C4-2B (cell line): ENCODE measurements around the gene E4F1.

Experiments used
- H3K27ac ChIP-seq: fragments of 450-650 bp; 2 replicates; pipeline ENCODE4 v1.5.1; 2017
- CTCF ChIP-seq: fragments of 450-650 bp; conservative IDR thresholded peaks from 2 replicates; pipeline ENCODE4 v1.5.1; 2017; ENCODE audit warnings: mild to moderate bottlenecking
- ZFX ChIP-seq: fragments of 450-650 bp; IDR thresholded peaks from 2 replicates; pipeline ENCODE4 v1.6.1; 2017

E4F1 gene

GRCh38 chr16:2231016-2231931 is 7.9 kb downstream of the E4F1 start:
- H3K27ac ChIP-seq, result no peak overlapping the region
- TF ChIP-seq CTCF (no peak), ZFX (no peak)

DNA sequence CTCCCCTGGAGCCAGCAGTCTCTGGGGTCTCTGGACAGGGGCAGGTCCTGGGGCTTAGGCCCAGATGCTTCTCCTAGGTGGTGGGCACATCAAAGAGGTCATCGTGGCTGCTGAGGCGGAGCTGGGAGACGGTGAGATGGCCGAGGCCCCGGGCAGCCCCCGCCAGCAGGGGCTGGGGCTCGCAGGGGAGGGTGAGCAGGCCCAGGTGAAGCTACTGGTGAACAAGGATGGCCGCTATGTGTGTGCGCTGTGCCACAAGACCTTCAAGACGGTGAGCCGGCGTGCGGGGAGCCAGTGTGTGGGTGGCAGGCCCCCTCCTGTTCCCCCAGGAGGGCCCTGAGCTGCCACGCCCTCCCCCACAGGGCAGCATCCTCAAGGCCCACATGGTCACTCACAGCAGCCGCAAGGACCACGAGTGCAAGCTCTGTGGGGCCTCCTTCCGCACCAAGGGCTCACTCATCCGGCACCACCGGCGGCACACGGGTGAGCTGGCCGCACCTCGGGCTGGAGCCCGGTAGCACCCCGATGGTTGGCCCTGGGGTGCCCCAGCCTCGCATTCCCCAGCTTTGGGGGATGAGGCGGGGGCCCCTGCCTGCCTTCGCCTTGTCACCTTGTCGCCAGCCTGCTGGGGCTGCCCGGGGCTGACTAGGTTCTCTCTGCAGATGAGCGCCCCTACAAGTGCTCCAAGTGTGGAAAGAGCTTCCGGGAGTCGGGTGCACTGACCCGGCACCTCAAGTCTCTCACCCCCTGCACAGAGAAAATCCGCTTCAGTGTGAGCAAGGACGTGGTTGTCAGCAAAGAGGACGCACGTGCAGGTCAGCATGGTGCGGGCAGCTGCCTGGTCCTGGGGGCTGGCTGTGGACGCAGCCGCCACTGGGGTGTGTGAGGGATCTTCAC is 9.0 kb downstream of the E4F1 start:
- no peak for TF ChIP-seq CTCF
- TF ChIP-seq ZFX, result no peak
- no peak overlapping the region for H3K27ac ChIP-seq

DNA sequence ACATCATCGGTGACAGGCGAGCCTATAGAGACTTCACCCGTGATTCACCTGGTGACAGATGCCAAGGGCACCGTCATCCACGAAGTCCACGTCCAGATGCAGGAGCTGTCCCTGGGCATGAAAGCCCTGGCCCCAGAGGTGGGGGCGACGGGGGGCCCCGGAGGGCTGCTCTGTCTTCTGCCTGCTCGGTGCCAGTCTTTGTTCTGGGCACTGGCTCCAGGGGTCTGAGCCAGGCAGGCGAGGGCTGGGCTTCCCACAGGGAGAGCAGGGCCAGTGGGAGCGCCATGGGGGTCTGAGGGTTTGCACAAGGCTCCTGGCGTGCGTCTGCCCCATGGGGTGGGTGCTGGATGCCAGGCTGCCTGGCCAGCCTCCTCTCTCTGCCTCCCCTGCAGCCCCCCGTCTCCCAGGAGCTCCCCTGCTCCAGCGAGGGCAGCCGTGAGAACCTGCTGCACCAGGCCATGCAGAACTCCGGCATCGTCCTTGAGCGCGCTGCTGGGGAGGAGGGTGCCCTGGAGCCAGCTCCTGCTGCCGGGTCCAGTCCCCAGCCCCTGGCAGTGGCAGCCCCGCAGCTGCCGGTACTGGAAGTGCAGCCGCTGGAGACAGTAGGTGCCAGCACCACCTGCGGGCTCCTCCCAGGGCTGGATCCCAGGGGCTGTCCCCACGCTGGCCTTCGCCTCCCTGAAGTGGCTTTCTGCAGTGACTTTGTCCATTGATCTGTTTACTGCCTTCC is 9.8 kb downstream of the E4F1 start:
- no peak for TF ChIP-seq CTCF
- no peak for TF ChIP-seq ZFX
- H3K27ac ChIP-seq, result no peak overlapping the region

DNA sequence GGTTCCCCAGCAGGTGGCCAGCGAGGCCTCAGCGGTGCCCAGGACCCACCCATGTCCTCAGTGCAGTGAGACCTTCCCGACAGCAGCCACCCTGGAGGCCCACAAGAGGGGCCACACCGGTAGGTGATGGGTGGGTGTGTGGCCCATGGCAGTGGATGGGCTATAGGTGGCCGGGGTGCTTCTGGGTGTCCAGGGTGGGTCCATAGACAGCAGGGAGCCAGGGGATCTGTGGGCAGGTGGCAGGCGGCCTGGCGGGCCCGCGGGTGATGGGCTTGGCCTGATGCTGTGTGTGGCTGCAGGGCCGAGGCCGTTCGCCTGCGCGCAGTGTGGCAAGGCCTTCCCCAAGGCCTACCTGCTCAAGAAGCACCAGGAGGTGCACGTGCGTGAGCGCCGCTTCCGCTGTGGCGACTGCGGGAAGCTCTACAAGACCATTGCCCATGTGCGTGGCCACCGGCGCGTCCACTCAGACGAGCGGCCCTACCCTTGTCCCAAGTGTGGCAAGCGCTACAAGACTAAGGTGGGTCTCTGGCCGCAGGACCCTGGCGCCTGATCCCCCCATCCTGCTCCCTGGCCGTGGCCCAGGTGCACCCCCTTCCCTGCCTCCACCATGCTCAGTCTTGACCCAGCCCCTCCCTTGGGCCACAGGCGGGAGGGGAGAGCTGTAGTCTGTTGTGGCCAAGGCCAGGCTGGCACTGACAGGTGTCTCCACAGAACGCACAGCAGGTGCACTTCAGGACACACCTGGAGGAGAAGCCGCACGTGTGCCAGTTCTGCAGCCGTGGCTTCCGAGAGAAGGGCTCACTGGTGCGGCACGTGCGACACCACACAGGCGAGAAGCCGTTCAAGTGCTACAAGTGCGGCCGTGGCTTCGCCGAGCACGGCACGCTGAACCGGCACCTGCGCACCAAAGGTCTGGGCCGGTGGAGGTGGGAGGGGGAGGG is 10.8 kb downstream of the E4F1 start:
- no peak overlapping the region for H3K27ac ChIP-seq
- no peak for TF ChIP-seq CTCF
- TF ChIP-seq ZFX, result no peak

DNA sequence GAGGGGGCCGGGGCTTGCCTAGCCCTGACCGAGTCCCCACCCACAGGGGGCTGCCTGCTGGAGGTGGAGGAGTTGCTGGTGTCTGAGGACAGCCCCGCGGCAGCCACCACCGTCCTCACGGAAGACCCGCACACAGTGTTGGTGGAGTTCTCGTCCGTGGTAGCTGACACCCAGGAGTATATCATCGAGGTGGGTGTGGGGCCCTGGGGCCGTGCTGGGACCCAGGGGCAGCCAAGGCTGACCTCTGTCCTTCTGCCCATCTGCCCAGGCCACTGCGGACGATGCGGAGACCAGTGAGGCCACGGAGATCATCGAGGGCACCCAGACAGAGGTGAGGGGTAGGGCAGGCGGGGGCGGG is 11.4 kb downstream of the E4F1 start:
- no peak for TF ChIP-seq CTCF
- H3K27ac ChIP-seq, result no peak overlapping the region

- no peak for TF ChIP-seq ZFX
- no peak for TF ChIP-seq CTCF
- H3K27ac ChIP-seq, result no peak overlapping the region
These were observed 11.9 kb downstream of the E4F1 start for GRCh38 chr16:2235234-2235651.
